WTC11 (cell line): ENCODE data around the gene KRT72. TPM values are rescaled to one million over a fixed set of nuclear protein-coding genes. Genes with fewer than 3 reads are reported as not detected.
"Not testable (repeated sequence)": the region's sequence is repeated elsewhere in the genome, so short reads cannot be mapped to it uniquely, and the experiment has no call there.

ENCODE experiments used
- ATAC-seq: fragments of 200-7000 bp; cut with Tn5 transposase; 2 replicates; pipeline ENCODE4 v1.10.0; 2021; ENCODE audit warnings: mild to moderate bottlenecking, moderate library complexity
- CTCF ChIA-PET: fragments of 300-600 bp; sonication (Branson Sonifier 250); formaldehyde crosslinking; loops from one replicate; lab custom pipeline; 2021; ENCODE audit warnings: antibody characterized with exemption; lab: Charles Lee
- POLR2A ChIA-PET: fragments of 350-600 bp; sonication (Branson Sonifier 250); formaldehyde crosslinking; loops from one replicate; lab custom pipeline; 2021; ENCODE audit warnings: antibody characterized with exemption; lab: Charles Lee
- DNase-seq: peaks from one replicate; pipeline ENCODE4 v3.0.0; 2021; ENCODE audit warnings: low spot score
- H3K27ac Mint-ChIP-seq: 2 replicates; pipeline ENCODE4 v1.8.0; 2021; ENCODE audit warnings: mixed read lengths
- H3K27me3 Mint-ChIP-seq: 2 replicates; pipeline ENCODE4 v1.8.0; 2021; ENCODE audit warnings: low read depth, mild to moderate bottlenecking, moderate library complexity, mixed read lengths
- H3K36me3 Mint-ChIP-seq: 2 replicates; pipeline ENCODE4 v1.8.0; 2021; ENCODE audit warnings: mixed read lengths
- H3K4me1 Mint-ChIP-seq: 2 replicates; pipeline ENCODE4 v1.8.0; 2022; ENCODE audit warnings: mixed read lengths
- H3K4me3 Mint-ChIP-seq: 2 replicates; pipeline ENCODE4 v1.8.0; 2021; ENCODE audit warnings: mild to moderate bottlenecking, moderate library complexity, mixed read lengths
- H3K9me3 Mint-ChIP-seq: 2 replicates; pipeline ENCODE4 v1.8.0; 2021; ENCODE audit warnings: mixed read lengths
- AFF4 ChIP-seq: sonication (generic); formaldehyde crosslinking; IDR thresholded peaks from 2 replicates; pipeline ENCODE4 v1.8.1; 2023; ENCODE audit warnings: mild to moderate bottlenecking, missing genetic modification reagents, borderline replicate concordance
- CBFB ChIP-seq: sonication (generic); formaldehyde crosslinking; IDR thresholded peaks from 2 replicates; pipeline ENCODE4 v1.8.1; 2022; ENCODE audit warnings: mild to moderate bottlenecking, low read depth, missing genetic modification reagents
- ESRRA ChIP-seq: sonication (generic); formaldehyde crosslinking; IDR thresholded peaks from 2 replicates; pipeline ENCODE4 v1.8.1; 2022; ENCODE audit warnings: mild to moderate bottlenecking, missing genetic modification reagents, borderline replicate concordance
- FOXP1 ChIP-seq: sonication (generic); formaldehyde crosslinking; IDR thresholded peaks from 2 replicates; pipeline ENCODE4 v1.8.0; 2022; ENCODE audit warnings: missing genetic modification reagents, mild to moderate bottlenecking, moderate library complexity, borderline replicate concordance
- GTF2I ChIP-seq: fragments of 250-450 bp; sonication (Bioruptor Pico); conservative IDR thresholded peaks from 2 replicates; pipeline ENCODE4 v1.4.0; 2021; ENCODE audit warnings: mild to moderate bottlenecking
- MAX ChIP-seq: sonication (generic); formaldehyde crosslinking; IDR thresholded peaks from 2 replicates; pipeline ENCODE4 v1.8.0; 2022; ENCODE audit warnings: mild to moderate bottlenecking, missing genetic modification reagents
- NFATC4 ChIP-seq: fragments of 250-450 bp; sonication (Bioruptor Pico); IDR thresholded peaks from 2 replicates; pipeline ENCODE4 v1.9.0; 2021; ENCODE audit warnings: mild to moderate bottlenecking
- SP1 ChIP-seq: sonication (generic); formaldehyde crosslinking; conservative IDR thresholded peaks from 2 replicates; pipeline ENCODE4 v1.8.1; 2022; ENCODE audit warnings: missing genetic modification reagents
- TEAD1 ChIP-seq: sonication (generic); formaldehyde crosslinking; IDR thresholded peaks from 2 replicates; pipeline ENCODE4 v1.8.0; 2022; ENCODE audit warnings: mild to moderate bottlenecking, missing genetic modification reagents
- ZBTB21 ChIP-seq: sonication (generic); formaldehyde crosslinking; IDR thresholded peaks from 2 replicates; pipeline ENCODE4 v1.8.1; 2023; ENCODE audit warnings: mild to moderate bottlenecking, missing genetic modification reagents, borderline replicate concordance
- ZNF263 ChIP-seq: sonication (generic); formaldehyde crosslinking; IDR thresholded peaks from 2 replicates; pipeline ENCODE4 v1.8.1; 2022; ENCODE audit warnings: low read depth, mild to moderate bottlenecking, moderate library complexity, missing genetic modification reagents
- ZNF416 ChIP-seq: fragments of 250-450 bp; sonication (Bioruptor Pico); IDR thresholded peaks from 2 replicates; pipeline ENCODE4 v1.9.0; 2021; ENCODE audit warnings: mild to moderate bottlenecking, inconsistent platforms
- total RNA-seq: library from RNA; stranded (reverse); gene quantifications from 3 replicates; pipeline ENCODE4 v1.2.3, GENCODE V29; 2021
- TF ChIP-seq, protein P1 (sequence below): sonication (generic); formaldehyde crosslinking; IDR thresholded peaks from 2 replicates; pipeline ENCODE4 v1.8.1; 2022; ENCODE audit warnings: low read depth, mild to moderate bottlenecking, moderate library complexity, missing genetic modification reagents, borderline replicate concordance
- TF ChIP-seq, protein P2 (sequence below): fragments of 250-450 bp; sonication (Bioruptor Pico); IDR thresholded peaks from 2 replicates; pipeline ENCODE4 v1.8.0; 2021; ENCODE audit warnings: mild to moderate bottlenecking
- TF ChIP-seq, protein P3 (sequence below): sonication (generic); formaldehyde crosslinking; IDR thresholded peaks from 2 replicates; pipeline ENCODE4 v1.8.1; 2023; ENCODE audit warnings: mild to moderate bottlenecking, moderate library complexity, missing genetic modification reagents
- TF ChIP-seq, protein P4 (sequence below): fragments of 250-450 bp; sonication (Bioruptor Pico); IDR thresholded peaks from 2 replicates; pipeline ENCODE4 v2.1.2; 2022; ENCODE audit warnings: mild to moderate bottlenecking, moderate library complexity
- TF ChIP-seq, protein P5 (sequence below): sonication (generic); formaldehyde crosslinking; IDR thresholded peaks from 2 replicates; pipeline ENCODE4 v1.8.1; 2023; ENCODE audit warnings: mild to moderate bottlenecking, missing genetic modification reagents

The KRT72 gene
- total RNA-seq, 1 experiment from 2014 or later: not detected

DNA sequence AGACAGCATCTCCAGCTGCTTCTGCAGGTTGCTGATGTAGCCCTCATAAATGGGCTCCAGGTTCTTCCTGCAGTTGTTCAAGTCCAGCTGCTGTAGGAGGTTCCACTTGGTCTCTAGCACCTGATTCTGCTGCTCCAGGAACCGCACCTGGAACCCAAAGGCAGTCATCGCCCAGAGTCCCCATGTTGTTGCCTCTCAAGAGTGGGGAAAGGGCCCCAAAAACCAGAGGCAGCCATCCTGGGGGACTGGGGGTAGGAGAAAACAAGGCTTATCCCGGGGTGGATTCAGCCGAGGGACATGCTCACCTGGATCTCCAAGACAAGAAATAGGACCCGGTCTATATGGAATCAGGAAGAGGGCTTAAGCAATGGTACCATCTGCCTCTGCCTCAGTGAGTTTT, 2.3 kb downstream of the KRT72 start:
- no peak overlapping the region for H3K27ac Mint-ChIP-seq
- POLR2A ChIA-PET: no interaction called here
- no peaks in the 10 kb centered on the region for H3K9me3 Mint-ChIP-seq
- H3K27me3 Mint-ChIP-seq: peaks cover 37% of the 10 kb centered on the region
- TF ChIP-seq TEAD1 (CRISPR knock-in tag) (no peak), ESRRA (CRISPR knock-in tag) (no peak)
- TF ChIP-seq, protein P1, sequence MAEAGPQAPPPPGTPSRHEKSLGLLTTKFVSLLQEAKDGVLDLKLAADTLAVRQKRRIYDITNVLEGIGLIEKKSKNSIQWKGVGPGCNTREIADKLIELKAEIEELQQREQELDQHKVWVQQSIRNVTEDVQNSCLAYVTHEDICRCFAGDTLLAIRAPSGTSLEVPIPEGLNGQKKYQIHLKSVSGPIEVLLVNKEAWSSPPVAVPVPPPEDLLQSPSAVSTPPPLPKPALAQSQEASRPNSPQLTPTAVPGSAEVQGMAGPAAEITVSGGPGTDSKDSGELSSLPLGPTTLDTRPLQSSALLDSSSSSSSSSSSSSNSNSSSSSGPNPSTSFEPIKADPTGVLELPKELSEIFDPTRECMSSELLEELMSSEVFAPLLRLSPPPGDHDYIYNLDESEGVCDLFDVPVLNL: no peak
- TF ChIP-seq, all 79 proteins: peak for 0
- Mint-ChIP-seq H3K4me1 (no peaks in the 10 kb centered on the region), H3K36me3 (no peaks in the 10 kb centered on the region), H3K4me3 (no peak overlapping the region)
- ATAC-seq (no peak), DNase-seq (no peak)
- CTCF ChIA-PET: no interaction called here

- H3K9me3 Mint-ChIP-seq: peaks cover 37% of the 10 kb centered on the region
- DNase-seq, ATAC-seq, H3K27ac Mint-ChIP-seq, H3K4me1 Mint-ChIP-seq, CTCF ChIA-PET, POLR2A ChIA-PET, H3K4me3 Mint-ChIP-seq: not testable (repeated sequence)
- peaks cover 16% of the 10 kb centered on the region for H3K36me3 Mint-ChIP-seq
- peaks cover 16% of the 10 kb centered on the region for H3K27me3 Mint-ChIP-seq
Measured at GRCh38 chr12:52594237-52594636, 7.0 kb downstream of the KRT72 start.

DNA sequence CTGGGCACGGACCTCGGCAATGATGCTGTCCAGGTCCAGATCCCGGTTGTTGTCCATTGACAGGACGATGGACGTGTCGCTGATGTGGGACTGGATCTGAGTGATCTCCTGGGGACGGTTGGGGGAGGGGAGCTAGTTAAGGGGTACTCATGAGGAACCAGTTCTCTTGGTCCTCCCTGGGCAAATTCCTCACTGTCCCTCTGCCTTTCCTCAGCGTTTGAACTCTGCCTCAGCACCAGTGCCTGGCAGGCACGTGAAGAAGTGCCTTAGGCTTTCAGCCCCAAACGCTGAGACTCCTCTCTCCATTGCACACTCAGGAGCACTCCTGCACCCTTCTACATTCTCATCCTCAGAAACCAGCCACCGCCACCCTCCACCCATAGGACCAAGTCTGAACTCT, 9.7 kb downstream of the KRT72 start:
- peaks cover 12% of the 10 kb centered on the region for H3K27me3 Mint-ChIP-seq
- H3K36me3 Mint-ChIP-seq: peaks cover 16% of the 10 kb centered on the region
- no peak overlapping the region for H3K4me3 Mint-ChIP-seq
- H3K27ac Mint-ChIP-seq: no peak overlapping the region
- TF ChIP-seq FOXP1 (CRISPR knock-in tag): no peak
- TF ChIP-seq, protein P2, sequence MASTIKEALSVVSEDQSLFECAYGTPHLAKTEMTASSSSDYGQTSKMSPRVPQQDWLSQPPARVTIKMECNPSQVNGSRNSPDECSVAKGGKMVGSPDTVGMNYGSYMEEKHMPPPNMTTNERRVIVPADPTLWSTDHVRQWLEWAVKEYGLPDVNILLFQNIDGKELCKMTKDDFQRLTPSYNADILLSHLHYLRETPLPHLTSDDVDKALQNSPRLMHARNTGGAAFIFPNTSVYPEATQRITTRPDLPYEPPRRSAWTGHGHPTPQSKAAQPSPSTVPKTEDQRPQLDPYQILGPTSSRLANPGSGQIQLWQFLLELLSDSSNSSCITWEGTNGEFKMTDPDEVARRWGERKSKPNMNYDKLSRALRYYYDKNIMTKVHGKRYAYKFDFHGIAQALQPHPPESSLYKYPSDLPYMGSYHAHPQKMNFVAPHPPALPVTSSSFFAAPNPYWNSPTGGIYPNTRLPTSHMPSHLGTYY (CRISPR knock-in tag): no peak
- TF ChIP-seq, all 79 proteins: peak for 0
- peaks cover 37% of the 10 kb centered on the region for H3K9me3 Mint-ChIP-seq
- CTCF ChIA-PET: no interaction called here
- POLR2A ChIA-PET: no interaction called here
- DNase-seq (no peak), ATAC-seq (no peak)
- no peaks in the 10 kb centered on the region for H3K4me1 Mint-ChIP-seq

DNA sequence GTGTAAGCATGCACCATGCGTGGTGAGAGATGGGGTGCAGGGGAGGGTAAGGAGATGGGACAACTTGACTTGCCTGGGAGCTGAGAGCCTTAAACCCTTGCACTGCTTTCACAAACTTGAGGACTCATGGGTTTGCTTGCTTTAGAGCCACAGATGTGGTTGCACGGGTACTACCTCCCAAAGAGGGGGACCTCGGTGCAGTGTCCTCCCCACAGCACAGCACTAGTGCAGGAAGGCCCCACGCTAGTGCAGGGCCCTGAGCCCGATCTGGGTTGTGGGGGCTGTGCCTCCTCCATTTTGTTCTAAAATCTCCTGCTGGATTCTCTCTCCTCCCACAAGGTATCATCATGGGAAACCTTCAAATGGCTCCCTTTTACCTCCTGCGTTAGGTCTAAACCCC, 11.2 kb downstream of the KRT72 start:
- H3K4me3 Mint-ChIP-seq: no peak overlapping the region
- peaks cover 12% of the 10 kb centered on the region for H3K27me3 Mint-ChIP-seq
- no peak for DNase-seq
- no peak for ATAC-seq
- H3K9me3 Mint-ChIP-seq: peaks cover 37% of the 10 kb centered on the region
- POLR2A ChIA-PET: no interaction called here
- CTCF ChIA-PET: interaction anchor here (1.0 kb wide), 1 partner anchor 289 kb away, joined by 3 read pairs; no protein-coding TSS in a partner anchor
- peaks cover 16% of the 10 kb centered on the region for H3K36me3 Mint-ChIP-seq
- H3K27ac Mint-ChIP-seq: no peak overlapping the region
- H3K4me1 Mint-ChIP-seq: no peaks in the 10 kb centered on the region
- TF ChIP-seq GTF2I (CRISPR knock-in tag): no peak
- no peak for TF ChIP-seq NFATC4
- no peak for TF ChIP-seq ZBTB21
- no peak for TF ChIP-seq SP1 (CRISPR knock-in tag)
- no peak for TF ChIP-seq MAX
- TF ChIP-seq CBFB (CRISPR knock-in tag): no peak
- no peak for TF ChIP-seq AFF4 (CRISPR knock-in tag)
- TF ChIP-seq ZNF416 (CRISPR knock-in tag): no peak
- TF ChIP-seq, protein P3, sequence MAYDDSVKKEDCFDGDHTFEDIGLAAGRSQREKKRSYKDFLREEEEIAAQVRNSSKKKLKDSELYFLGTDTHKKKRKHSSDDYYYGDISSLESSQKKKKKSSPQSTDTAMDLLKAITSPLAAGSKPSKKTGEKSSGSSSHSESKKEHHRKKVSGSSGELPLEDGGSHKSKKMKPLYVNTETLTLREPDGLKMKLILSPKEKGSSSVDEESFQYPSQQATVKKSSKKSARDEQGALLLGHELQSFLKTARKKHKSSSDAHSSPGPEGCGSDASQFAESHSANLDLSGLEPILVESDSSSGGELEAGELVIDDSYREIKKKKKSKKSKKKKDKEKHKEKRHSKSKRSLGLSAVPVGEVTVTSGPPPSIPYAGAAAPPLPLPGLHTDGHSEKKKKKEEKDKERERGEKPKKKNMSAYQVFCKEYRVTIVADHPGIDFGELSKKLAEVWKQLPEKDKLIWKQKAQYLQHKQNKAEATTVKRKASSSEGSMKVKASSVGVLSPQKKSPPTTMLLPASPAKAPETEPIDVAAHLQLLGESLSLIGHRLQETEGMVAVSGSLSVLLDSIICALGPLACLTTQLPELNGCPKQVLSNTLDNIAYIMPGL (CRISPR knock-in tag): no peak
- TF ChIP-seq, protein P4, sequence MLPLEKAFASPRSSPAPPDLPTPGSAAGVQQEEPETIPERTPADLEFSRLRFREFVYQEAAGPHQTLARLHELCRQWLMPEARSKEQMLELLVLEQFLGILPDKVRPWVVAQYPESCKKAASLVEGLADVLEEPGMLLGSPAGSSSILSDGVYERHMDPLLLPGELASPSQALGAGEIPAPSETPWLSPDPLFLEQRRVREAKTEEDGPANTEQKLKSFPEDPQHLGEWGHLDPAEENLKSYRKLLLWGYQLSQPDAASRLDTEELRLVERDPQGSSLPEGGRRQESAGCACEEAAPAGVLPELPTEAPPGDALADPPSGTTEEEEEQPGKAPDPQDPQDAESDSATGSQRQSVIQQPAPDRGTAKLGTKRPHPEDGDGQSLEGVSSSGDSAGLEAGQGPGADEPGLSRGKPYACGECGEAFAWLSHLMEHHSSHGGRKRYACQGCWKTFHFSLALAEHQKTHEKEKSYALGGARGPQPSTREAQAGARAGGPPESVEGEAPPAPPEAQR (CRISPR knock-in tag): no peak
- TF ChIP-seq, protein P5, sequence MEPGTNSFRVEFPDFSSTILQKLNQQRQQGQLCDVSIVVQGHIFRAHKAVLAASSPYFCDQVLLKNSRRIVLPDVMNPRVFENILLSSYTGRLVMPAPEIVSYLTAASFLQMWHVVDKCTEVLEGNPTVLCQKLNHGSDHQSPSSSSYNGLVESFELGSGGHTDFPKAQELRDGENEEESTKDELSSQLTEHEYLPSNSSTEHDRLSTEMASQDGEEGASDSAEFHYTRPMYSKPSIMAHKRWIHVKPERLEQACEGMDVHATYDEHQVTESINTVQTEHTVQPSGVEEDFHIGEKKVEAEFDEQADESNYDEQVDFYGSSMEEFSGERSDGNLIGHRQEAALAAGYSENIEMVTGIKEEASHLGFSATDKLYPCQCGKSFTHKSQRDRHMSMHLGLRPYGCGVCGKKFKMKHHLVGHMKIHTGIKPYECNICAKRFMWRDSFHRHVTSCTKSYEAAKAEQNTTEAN (CRISPR knock-in tag): no peak
- no peak for TF ChIP-seq ZNF263 (CRISPR knock-in tag)
